SH-SY5Y (cell line): ENCODE measurements around the gene SIDT2.

Experiments
- GATA2 ChIP-seq: IDR thresholded peaks from 2 replicates; pipeline ENCODE4 v1.6.1; 2011; ENCODE audit warnings: mild to moderate bottlenecking, low read depth, low read length
- GATA3 ChIP-seq: IDR thresholded peaks from 2 replicates; pipeline ENCODE4 v1.6.1; 2011; ENCODE audit warnings: low read depth, mild to moderate bottlenecking, low read length, moderate library complexity

The SIDT2 gene

DNA sequence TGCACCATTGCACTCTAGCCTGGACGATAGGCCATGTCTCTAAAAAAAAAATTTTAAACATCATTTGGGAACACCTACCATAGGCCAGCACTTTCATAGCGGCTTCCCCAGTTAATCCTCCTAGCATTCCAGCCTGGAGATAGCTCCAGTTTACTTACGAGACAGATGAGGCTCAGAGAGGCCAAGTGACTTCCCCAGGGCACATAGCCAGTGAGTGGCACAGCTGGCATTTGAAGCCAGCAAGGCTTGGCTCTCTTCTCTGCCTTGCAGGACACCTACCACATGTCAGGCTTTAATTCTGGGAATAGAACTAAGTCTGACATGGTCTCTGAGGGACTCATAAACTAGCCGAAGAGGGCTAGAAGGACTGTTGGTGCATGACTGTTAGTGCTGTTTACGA, 15.7 kb downstream of the SIDT2 start:
- TF ChIP-seq GATA2 (no peak), GATA3 (no peak)

DNA sequence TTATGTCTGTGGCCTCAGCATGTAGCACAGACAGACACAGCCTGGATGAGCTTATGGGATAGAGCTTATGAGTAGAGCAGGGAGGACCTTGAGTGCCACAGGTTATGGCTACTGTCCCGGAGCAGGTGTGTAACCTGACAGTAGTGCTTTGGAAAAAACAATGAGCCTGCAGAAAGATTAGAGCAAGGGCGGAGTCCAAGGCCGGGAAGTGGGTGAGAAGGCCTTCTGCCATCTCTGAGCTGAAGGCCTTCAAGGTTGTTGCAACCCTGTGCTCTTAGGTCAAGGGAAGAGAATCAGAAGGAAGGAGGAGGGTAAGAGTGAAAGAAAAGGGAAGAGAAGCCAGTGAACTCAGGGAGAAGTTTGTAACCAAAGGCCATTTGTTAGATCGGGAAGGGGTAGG, 16.7 kb downstream of the SIDT2 start:
- TF ChIP-seq GATA2 (no peak), GATA3 (no peak)

DNA sequence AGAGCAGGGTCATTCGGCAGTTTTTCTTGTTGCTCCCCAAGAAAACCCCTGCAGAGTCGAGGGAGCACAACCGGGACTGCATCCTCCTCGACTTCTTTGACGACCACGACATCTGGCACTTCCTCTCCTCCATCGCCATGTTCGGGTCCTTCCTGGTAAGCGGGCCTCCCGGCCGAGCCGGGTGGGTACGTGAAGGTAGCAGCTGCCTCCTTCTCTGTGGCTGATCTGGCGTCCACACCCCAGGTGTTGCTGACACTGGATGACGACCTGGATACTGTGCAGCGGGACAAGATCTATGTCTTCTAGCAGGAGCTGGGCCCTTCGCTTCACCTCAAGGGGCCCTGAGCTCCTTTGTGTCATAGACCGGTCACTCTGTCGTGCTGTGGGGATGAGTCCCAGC, 17.2 kb downstream of the SIDT2 start:
- TF ChIP-seq GATA3 (no peak), GATA2 (no peak)

DNA sequence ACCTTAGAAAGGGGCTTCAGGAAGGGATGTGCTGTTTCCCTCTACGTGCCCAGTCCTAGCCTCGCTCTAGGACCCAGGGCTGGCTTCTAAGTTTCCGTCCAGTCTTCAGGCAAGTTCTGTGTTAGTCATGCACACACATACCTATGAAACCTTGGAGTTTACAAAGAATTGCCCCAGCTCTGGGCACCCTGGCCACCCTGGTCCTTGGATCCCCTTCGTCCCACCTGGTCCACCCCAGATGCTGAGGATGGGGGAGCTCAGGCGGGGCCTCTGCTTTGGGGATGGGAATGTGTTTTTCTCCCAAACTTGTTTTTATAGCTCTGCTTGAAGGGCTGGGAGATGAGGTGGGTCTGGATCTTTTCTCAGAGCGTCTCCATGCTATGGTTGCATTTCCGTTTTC, 18.5 kb downstream of the SIDT2 start:
- no peak for TF ChIP-seq GATA3
- TF ChIP-seq GATA2 = no peak

DNA sequence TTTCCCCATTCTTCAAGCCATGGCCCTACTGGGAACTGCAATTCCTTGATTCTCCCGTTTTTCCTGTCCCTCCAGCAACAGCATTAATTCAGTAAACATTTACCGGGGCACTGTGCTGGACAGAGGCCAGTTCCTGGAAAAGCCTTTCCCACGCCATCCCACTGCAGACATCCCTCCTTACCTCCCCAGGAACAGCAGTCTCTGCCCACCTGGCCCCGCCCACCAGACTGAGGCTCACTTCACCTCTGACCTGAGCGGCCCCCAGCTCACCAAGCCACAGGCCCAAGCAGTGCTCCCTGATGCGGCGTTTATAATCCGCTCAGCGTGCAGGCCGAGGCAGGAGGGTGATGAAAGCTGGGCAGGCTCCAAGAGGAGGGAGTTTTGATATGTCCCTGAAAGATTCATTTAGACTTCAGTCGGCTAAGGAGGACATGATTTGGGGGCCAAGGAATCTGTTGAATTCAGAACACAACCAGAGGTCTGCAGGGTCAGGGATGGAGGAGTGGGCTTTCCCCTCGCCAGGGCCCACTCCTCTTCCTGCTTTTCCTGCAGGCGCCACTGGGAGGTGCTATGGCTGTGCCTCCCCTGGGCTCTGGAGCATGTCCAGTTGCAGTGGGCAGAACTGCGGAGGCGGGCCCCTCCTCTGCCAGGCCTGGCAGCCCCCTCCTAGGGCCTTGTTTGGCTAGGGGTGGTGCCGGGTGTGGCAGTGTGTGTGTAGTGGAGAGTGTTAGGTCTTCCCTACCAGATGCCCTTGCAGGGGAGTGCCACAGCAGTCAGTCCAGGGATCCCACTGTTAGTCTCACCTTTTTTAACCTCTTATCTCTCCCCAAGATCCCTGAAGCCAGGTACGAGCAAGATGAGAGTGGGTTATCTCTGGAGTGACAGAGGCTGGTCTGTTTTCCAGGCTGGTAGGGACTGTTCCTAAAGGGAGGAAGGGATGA, 19.2 kb downstream of the SIDT2 start:
- TF ChIP-seq GATA3 = no peak
- TF ChIP-seq GATA2 = no peak

DNA sequence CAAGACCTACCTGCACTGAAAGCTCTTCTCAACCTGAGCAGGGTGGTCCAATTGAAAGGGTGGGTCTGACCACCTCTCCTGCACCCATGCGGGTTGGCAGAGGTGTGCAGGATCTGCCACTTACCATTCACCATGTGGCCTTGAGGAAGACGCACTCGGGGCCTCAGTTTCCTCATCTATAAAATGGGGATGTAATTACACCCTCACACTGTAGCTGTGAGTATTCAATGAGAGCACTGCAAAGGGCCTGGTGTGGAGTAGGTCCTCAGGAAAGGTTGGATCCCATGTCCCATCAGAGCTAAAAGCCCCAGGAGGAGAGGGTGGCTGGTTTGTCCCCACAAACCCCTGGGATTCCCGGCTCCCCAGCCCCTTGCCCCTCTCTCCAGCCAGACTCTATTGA, 20.1 kb downstream of the SIDT2 start:
- TF ChIP-seq GATA3 = no peak
- no peak for TF ChIP-seq GATA2

DNA sequence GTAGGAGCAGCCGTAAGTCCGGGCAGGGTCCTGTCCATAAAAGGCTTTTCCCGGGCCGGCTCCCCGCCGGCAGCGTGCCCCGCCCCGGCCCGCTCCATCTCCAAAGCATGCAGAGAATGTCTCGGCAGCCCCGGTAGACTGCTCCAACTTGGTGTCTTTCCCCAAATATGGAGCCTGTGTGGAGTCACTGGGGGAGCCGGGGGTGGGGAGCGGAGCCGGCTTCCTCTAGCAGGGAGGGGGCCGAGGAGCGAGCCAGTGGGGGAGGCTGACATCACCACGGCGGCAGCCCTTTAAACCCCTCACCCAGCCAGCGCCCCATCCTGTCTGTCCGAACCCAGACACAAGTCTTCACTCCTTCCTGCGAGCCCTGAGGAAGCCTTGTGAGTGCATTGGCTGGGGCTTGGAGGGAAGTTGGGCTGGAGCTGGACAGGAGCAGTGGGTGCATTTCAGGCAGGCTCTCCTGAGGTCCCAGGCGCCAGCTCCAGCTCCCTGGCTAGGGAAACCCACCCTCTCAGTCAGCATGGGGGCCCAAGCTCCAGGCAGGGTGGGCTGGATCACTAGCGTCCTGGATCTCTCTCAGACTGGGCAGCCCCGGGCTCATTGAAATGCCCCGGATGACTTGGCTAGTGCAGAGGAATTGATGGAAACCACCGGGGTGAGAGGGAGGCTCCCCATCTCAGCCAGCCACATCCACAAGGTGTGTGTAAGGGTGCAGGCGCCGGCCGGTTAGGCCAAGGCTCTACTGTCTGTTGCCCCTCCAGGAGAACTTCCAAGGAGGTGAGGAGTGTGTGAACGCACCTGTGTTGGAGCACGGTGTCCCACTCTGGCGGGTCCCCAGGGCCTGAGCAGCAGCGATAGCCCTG, 20.7 kb downstream of the SIDT2 start, which contains the start of gene TAGLN:
Gene TAGLN, plus strand, starts transcription at position 318 of the 863 bp plus-strand sequence. CDS start 3,644 bp downstream, outside the sequence.
- TF ChIP-seq GATA2 = no peak
- TF ChIP-seq GATA3 = no peak

DNA sequence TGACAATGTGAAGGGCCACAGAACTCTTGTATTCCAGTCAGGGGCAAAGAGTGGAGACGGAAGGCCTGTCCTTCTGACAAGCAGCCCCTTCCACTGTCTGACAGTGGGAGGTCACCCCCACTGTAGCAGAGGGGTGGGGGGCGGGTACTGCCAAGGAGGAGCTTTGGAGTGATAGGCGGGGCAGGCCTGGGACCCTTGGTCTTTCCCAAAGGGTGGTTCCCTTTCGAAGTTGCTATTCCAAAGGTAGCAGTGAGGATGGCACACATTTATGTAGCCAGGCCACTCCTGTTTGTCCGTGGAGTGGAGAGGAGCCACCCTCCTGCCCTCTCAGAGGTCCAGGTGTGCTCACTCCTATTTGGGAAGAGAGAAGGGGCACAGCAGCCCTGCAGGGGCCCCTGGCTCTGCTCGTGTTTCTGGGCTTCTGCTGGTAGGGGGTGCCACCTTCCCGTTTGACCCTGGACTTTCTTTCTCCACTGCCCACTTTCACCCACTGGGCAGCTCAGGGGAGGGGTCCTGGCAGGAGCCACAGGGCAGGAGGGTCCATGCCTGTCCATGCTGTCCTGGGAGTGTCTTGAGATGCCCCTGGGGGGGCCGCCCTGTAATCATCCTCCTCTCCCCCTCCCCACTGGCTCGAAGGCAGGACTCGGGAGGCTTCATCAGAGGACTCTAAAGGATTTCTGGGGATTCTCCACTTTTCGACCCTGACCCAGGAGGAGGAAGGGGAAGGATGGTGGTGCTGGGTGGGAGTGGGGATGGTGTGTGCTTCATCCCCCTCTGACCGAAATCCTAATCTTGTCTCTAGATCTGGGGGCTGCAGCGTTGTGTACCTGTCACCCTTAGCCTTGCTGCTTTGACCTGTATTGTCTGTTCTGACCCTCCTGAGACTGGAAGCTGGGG, 21.6 kb downstream of the SIDT2 start:
- TF ChIP-seq GATA3 = no peak
- TF ChIP-seq GATA2 = no peak

DNA sequence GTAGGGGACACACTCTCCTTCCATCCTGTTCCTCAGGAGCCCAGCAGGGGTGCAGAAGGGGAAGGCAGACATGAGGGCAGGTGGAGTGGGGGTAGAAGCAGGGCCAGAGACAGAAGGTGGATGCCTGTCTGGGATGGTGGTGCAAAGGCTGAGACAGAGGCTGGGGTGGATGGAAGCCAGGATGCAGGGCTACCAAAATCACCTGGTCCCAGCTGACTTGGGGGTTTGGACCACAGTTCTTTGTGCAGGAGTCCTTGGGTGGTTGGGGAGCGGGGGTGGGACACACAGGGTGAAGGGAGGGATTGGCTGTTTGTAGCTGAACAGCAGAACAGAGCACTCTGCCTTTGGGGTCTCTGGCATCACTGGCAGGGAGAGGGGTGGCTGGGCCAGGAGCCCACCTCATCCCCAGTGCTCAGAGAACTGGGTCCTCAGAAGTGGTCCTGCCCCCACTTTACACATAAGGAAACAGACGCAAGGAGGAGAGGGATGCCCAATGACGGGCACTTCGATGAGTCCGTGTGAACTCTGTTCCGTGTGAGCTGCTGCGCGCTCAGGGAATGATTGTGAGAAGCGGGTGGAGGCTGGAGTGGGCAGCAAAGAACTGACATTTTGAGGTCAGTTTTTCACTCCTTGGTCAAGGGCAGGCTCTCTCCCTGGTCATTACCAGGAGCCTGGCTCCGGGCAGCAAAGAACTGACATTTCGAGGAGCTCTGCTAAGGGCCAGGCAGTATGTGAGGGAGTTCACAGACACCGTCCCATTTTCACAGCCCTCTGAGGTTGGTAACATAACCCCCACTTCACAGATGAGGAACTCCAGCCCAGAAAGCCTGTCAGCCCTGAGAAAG, 22.5 kb downstream of the SIDT2 start:
- no peak for TF ChIP-seq GATA3
- TF ChIP-seq GATA2 = no peak

DNA sequence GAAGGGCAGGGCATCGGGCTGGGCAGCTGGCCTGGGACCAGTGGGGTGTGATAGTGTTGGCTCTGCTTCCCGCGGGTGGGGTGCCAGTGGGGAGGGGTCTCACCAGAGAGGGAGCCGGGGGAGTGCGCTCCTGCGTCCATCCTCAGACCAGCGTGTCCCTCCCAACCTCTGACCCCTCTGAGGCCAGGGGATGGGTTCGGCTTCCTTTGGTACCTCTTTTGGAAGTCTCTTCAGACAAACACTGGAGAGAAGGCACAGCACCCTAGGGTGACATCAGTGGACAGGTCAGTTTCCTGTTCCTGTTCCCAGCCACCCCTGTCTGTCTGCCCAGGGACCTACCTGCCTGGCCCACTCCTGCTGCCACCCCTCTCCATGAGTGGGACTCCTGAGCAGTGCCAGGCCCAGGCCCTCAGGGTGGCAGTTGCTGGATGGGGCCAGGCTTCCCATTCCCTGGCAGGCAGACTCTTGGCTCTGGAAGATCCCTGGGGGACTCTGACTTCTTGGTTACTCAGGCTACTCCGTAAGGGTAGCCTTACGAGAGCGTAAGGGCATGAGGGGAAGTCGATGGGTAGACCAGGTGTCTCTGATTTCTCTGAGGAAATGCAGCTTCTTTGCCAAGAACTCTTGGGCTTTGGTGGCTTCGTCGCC, 23.2 kb downstream of the SIDT2 start:
- TF ChIP-seq GATA2 (no peak), GATA3 (no peak)

DNA sequence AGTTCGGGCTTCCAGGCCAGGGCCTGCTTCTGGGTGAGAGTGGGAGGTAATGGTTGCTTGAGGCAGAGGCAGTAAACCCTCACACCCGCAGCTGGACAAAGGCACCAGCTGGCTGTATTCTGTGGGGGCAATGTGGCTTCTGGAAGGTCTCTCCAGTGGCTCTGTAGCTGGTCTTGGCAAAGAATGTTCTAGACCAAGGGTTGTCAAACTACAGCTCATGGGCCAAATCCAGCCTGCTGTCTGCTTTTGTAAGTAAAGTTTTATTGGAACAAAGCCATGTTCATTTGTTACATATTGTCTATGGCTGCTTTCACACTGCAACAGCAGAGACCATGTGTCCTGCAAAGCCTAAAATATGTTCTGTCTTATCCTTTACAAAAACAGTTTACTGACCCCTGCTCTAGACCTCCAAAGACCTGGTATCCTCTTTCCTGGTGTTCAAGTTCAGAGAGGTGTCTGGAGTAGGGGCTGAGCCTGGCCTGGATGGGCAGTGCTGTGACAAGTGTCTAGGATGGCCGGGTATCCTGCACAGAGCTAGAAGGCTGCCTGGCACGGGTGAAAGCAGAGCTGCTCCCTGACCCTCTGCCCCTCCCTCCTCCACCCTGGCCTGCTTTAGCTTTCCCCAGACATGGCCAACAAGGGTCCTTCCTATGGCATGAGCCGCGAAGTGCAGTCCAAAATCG, 24.0 kb downstream of the SIDT2 start:
- TF ChIP-seq GATA3 (no peak), GATA2 (no peak)

DNA sequence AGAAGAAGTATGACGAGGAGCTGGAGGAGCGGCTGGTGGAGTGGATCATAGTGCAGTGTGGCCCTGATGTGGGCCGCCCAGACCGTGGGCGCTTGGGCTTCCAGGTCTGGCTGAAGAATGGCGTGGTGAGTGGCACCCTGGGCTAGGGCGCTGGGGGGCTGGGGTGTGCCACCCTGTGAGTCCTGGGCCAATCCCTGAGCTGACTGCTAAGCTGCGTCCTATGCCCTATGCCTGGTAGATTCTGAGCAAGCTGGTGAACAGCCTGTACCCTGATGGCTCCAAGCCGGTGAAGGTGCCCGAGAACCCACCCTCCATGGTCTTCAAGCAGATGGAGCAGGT, 24.5 kb downstream of the SIDT2 start:
- TF ChIP-seq GATA2 (no peak), GATA3 (no peak)
